Retinal pigment epithelial cell (primary cell): Measurements from ENCODE around the gene SEPHS1.

Experiments used
- DNase-seq: peaks from one replicate; pipeline ENCODE4 v3.0.0-alpha.2; 2010; ENCODE audit warnings: low read depth
- H3K4me3 ChIP-seq: 2 replicates; pipeline ENCODE4 v1.5.1; 2011; ENCODE audit warnings: mild to moderate bottlenecking, low read length, control low read depth, moderate library complexity
- CTCF ChIP-seq: conservative IDR thresholded peaks from 2 replicates; pipeline ENCODE4 v1.5.1; 2011; ENCODE audit warnings: low read depth, low read length, control low read depth, inconsistent platforms

Gene SEPHS1

GRCh38 chr10:13328613-13329012 lies 19.5 kb downstream of the SEPHS1 start:
- no peak for TF ChIP-seq CTCF
- H3K4me3 ChIP-seq: no peak overlapping the region
- no peak for DNase-seq

- H3K4me3 ChIP-seq: no peak overlapping the region
- no peak for TF ChIP-seq CTCF
- no peak for DNase-seq
Observed at GRCh38 chr10:13328126-13328525, 20.0 kb downstream of the SEPHS1 start.

GRCh38 chr10:13327534-13327933 lies 20.6 kb downstream of the SEPHS1 start:
- DNase-seq: no peak
- TF ChIP-seq CTCF: no peak

GRCh38 chr10:13322615-13323148 lies 25.4 kb downstream of the SEPHS1 start:
- DNase-seq: no peak
- TF ChIP-seq CTCF: no peak
- H3K4me3 ChIP-seq: no peak overlapping the region

More at GRCh38 chr10:13327534-13327933, 20.6 kb downstream of the SEPHS1 start:
- H3K4me3 ChIP-seq: no peak overlapping the region

- no peak for TF ChIP-seq CTCF
- no peak overlapping the region for H3K4me3 ChIP-seq
- DNase-seq: no peak
Observed at GRCh38 chr10:13321576-13321975, 26.5 kb downstream of the SEPHS1 start.

GRCh38 chr10:13319166-13319565 lies 28.9 kb downstream of the SEPHS1 start:
- no peak for DNase-seq
- TF ChIP-seq CTCF: no peak
- H3K4me3 ChIP-seq: no peak overlapping the region

- DNase-seq: no peak
- H3K4me3 ChIP-seq: no peak overlapping the region
- no peak for TF ChIP-seq CTCF
Observed at GRCh38 chr10:13317474-13317873, 30.6 kb downstream of the SEPHS1 start.
